ENCODE data around the gene INHBC. TPM values are rescaled to one million over a fixed set of nuclear protein-coding genes. Genes with fewer than 3 reads are reported as not detected.

INHBC gene
- total RNA-seq, 3 donors from 2014 or later = not detected

- H3K36me3 ChIP-seq = no peaks in the 10 kb centered on the region
- peaks cover 0 to 15% of the 10 kb centered on the region in 2 donors for H3K4me1 ChIP-seq
- H3K9me3 ChIP-seq = no peaks in the 10 kb centered on the region
- H3K27me3 ChIP-seq = peaks cover 0 to 33% of the 10 kb centered on the region in 2 donors
- no peak for DNase-seq (ENCODE audit: low spot score in 2 of 2)
- peak overlapping the region; percentile 34 to 58 for H3K27ac ChIP-seq
- TF ChIP-seq CTCF (IDR thresholded peaks at IDR 0.05) (no peak), POLR2AphosphoS5 (IDR thresholded peaks at IDR 0.05) (no peak), POLR2A (IDR thresholded peaks at IDR 0.05) (no peak)
- no peak overlapping the region for H3K4me3 ChIP-seq
- intact Hi-C loops (cut with DNase I; ENCODE audit: low total_unique reads) = no loop called here
Observed at GRCh38 chr12:57479043-57479375, 44.4 kb downstream of the INHBC start.

GRCh38 chr12:57479376-57480115 lies 45.0 kb downstream of the INHBC start, which contains the start of gene ARHGAP9:
ARHGAP9 (minus strand) TSS chr12:57479866; CDS start chr12:57479406, 460 bp downstream.
- intact Hi-C loops (cut with DNase I; ENCODE audit: low total_unique reads) = no loop called here
- Histone ChIP-seq H3K9me3 (no peaks in the 10 kb centered on the region), H3K36me3 (no peaks in the 10 kb centered on the region), H3K4me1 (peaks cover 0 to 15% of the 10 kb centered on the region in 2 donors), H3K27me3 (peaks cover 0 to 30% of the 10 kb centered on the region in 2 donors), H3K27ac (peak within 1 kb of the TSS; percentile 34 to 58), H3K4me3 (no peak within 1 kb of the TSS)
- TF ChIP-seq CTCF (IDR thresholded peaks at IDR 0.05) = no peak
- DNase-seq (ENCODE audit: low spot score in 2 of 2) = no peak

- DNase-seq (ENCODE audit: low spot score in 2 of 2) = no peak
- intact Hi-C loops (cut with DNase I; ENCODE audit: low total_unique reads) = no loop called here
- H3K27ac ChIP-seq = no peak overlapping the region
- peaks cover 0 to 9% of the 10 kb centered on the region in 2 donors for H3K27me3 ChIP-seq
- TF ChIP-seq CTCF (IDR thresholded peaks at IDR 0.05) (no peak), POLR2A (IDR thresholded peaks at IDR 0.05) (no peak), POLR2AphosphoS5 (IDR thresholded peaks at IDR 0.05) (no peak)
- no peaks in the 10 kb centered on the region for H3K36me3 ChIP-seq
- H3K4me1 ChIP-seq = no peaks in the 10 kb centered on the region
- H3K9me3 ChIP-seq = no peaks in the 10 kb centered on the region
- H3K4me3 ChIP-seq = no peak overlapping the region
Observed at GRCh38 chr12:57481671-57482070, 47.1 kb downstream of the INHBC start.

- DNase-seq (ENCODE audit: low spot score in 2 of 2) = no peak
- no peak for TF ChIP-seq POLR2AphosphoS5 (IDR thresholded peaks at IDR 0.05)
- TF ChIP-seq POLR2A (IDR thresholded peaks at IDR 0.05) = no peak
- TF ChIP-seq CTCF (IDR thresholded peaks at IDR 0.05) = no peak
- intact Hi-C loops (cut with DNase I; ENCODE audit: low total_unique reads) = no loop called here
- Histone ChIP-seq H3K9me3 (no peaks in the 10 kb centered on the region), H3K27me3 (no peaks in the 10 kb centered on the region), H3K4me3 (no peak overlapping the region), H3K4me1 (peaks cover 0 to under 1% of the 10 kb centered on the region in 2 donors), H3K27ac (no peak overlapping the region), H3K36me3 (no peaks in the 10 kb centered on the region)
Observed at GRCh38 chr12:57483466-57483865, 48.9 kb downstream of the INHBC start.

GRCh38 chr12:57485695-57486094 lies 51.1 kb downstream of the INHBC start:
- DNase-seq (ENCODE audit: low spot score in 2 of 2) = no peak
- no peak overlapping the region for H3K4me3 ChIP-seq
- H3K27me3 ChIP-seq = no peaks in the 10 kb centered on the region
- peaks cover 0 to 12% of the 10 kb centered on the region in 2 donors for H3K4me1 ChIP-seq
- intact Hi-C loops (cut with DNase I; ENCODE audit: low total_unique reads) = no loop called here
- no peaks in the 10 kb centered on the region for H3K36me3 ChIP-seq
- TF ChIP-seq POLR2AphosphoS5 (IDR thresholded peaks at IDR 0.05) (no peak), CTCF (IDR thresholded peaks at IDR 0.05) (no peak), POLR2A (IDR thresholded peaks at IDR 0.05) (no peak)
- H3K9me3 ChIP-seq = no peaks in the 10 kb centered on the region
- H3K27ac ChIP-seq = no peak overlapping the region

Data from breast epithelium (tissue), 4 donors.